HCEC 1CT (cell line): ENCODE measurements around the gene MRPL41.
"Not testable (repeated sequence)": the region's sequence is repeated elsewhere in the genome, so short reads cannot be mapped to it uniquely, and the experiment has no call there.

Experiments
- DNase-seq: peaks from one replicate; pipeline ENCODE4 v3.0.0-alpha.2; 2017

MRPL41 gene

DNA sequence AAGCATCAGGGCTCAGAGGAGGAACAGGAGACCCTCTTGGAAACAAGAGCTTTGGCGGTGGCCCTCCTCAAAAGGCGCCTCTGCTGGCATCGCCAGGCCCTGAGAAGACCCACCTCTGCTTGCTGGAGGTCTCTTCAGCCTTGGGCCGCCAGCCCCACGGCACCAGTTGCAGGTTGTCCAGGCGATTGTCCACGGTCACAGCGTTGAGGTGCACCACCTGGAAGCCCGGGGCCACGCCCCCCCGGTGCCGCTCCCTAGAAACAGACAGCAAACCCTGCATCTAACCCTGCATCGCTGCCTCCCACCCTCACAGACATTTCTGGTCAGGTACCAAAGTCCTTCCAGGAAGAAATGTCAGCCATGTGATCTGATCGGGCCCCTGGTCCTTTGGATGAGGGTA lies 35.2 kb downstream of the MRPL41 start:
- no peak for DNase-seq

DNA sequence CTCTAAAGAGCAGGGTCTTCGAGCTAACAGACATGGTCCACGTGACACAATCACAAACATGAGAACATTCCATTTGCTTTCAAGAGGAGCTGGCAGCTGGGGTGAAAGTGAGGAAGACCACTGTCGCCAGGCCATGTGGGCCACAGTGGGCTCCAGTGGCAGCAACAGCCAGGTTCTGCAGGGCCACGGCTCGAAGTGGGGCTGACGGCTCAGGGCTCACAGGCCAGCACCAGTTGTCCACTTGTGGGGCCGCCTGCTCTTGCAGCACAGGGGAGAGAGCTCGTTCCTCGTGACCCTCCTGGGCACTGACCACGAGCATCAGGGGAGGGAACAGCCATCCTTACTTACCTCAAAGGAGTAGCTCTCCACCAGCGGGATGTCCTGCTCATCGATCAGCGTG lies 36.6 kb downstream of the MRPL41 start:
- DNase-seq = no peak

DNA sequence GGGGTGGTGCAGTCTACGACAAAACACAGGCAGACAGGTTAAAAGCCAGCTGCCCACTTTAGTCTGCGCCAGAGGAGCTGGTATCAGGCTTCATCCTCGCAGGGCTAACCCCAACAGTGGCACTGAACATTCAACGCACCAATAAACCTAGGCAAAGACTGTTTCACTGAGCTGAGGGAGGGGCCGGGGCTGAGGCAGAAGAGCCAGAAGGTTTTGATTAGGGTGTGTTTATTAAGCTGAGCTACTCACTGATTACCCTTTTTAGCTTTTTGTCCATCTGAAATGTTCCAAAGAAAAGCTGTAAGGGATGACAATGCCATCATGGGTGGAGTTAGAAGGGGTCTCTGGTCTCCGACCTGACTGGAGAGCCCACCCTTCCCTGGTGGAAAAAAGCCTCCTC lies 37.2 kb downstream of the MRPL41 start:
- no peak for DNase-seq

DNA sequence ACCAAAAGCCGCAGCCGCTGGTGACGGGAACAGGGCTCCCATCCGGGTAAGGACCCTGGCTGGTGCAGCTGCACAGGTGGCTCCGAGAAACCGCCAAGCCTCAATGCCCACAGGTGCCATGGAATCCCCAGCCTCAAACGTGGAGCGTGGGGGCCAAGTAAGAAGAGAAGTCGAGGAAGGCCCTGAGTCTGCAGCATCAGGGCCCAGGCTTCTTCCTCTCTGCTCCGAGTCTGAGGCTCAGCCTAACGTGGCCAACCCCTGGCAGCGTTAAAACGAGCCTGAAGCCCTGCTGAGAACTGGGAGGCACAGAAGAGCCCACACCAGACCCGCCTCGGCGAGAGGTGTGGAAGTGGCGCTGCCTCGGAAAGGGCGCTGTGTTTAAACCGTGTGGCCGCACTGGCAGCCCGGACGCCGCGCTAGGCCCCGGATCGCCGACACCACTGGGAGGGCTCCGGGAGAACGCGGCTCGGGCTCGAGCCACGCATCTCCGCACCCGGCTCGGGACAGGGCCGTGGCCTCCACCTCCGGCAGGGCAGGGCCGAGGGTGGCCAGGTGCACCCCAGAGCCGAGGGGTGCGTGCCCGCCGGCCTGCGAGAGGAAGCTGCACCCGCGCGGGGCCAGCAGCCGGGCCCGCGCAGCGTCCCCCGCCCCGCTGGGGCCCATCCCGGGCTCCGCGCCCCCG lies 37.9 kb downstream of the MRPL41 start:
- no peak for DNase-seq

DNA sequence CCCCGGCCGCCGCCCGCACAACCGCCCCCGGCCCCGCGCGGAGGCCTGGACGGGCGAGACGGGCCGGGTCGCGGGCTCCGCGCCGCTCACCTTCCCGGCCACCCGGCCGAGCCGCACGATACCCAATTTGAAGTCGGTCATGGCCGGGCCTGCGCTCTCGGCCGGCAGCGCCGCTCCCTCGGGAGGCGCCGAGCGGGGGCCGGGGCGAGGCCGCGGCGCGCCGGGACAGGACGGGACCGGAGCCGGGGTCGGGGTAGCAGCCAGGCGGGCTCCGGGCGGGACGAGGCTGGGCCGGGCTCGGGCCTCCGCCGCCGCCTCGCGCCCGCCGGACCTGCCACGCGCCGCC lies 38.4 kb downstream of the MRPL41 start:
- DNase-seq = no peak

DNA sequence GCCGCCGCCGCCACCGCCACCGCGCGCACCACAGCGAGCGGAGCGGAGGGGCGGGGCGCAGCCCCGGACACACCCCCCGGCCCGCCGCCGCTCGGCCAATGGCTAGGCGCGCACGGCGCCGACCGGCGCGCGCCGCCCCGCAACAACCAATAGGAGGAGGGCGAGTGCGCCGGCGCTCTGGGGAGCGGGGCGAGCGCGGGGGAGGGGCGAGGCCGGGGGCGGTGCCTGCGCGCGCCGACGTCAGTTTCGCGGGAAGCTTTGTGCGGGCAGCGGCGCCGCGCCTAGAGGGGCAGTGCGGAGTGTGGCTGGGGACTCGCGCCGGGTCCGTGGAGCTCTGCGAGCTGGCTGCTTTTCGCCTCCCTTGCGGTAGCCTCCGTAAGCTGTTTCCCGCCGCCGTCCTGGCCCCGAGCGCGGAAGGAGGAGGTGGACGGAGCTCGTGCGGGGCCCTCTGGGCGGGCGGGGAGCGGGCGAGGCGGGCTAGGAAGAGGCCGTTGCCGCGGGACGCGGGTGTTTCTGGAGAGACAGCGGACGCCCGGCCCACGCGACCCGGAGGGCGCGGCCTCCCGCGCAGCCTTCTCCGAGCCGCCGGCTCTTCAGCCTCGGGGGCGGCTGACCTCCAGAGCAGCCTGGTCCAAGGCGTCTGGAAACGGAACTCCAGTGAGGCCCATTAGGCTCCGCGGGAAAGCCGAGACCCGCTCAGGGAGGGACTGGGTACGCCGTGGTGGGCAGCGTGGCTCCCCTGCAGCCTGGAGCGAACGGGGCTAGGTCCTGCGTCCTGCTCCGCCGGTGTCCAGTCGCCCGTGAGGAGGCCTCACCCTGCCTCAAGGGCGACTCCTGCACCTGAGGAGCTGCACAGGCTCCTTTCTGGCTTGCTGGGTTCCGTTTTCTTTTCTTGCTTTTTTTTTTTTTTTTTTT lies 39.0 kb downstream of the MRPL41 start, which contains the start of gene ZMYND19:
TSS of gene ZMYND19 (minus strand) at position 44 of the 915 bp plus-strand sequence. CDS start 249 bp downstream, outside the sequence.
- DNase-seq = peak; percentile 89

DNA sequence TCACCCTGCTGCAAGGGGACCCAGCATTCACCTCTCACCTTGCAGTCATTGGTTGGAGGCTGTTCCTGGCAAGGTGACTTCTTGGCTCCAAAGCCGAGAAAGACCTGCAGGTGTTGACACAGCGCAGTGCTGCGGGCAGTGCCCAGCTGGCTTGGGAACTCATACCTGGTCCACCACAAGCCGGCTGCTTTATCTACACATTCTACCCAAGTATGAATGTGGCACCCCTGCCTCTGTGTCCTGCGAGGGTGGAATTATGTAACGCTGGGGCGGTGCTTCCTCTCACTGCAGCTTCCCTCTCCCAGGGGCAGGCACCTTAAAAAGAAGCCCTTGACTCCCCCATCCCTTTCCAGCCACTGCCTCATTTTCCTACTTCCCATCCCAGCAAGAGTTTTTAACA lies 41.1 kb downstream of the MRPL41 start:
- DNase-seq = no peak

DNA sequence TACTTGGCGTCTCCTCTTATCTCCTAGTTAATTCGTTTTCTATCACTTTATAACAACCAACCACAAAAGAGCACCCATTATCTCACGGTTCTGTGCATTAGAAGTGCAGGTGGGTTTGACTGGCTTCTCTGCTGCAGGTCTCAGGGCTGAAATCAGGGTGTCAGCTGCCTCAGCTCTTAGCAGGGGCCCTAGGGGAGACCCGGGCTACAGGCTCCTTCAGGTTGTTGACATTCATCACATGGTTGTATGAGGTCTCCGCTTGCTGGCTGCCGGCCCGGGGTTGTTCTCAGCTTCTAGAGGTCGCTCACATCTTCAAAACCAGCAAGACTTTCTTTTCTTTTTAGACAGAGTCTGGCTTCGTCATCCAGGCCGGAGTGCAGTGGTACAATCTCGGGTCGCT lies 41.5 kb downstream of the MRPL41 start:
- no peak for DNase-seq

DNA sequence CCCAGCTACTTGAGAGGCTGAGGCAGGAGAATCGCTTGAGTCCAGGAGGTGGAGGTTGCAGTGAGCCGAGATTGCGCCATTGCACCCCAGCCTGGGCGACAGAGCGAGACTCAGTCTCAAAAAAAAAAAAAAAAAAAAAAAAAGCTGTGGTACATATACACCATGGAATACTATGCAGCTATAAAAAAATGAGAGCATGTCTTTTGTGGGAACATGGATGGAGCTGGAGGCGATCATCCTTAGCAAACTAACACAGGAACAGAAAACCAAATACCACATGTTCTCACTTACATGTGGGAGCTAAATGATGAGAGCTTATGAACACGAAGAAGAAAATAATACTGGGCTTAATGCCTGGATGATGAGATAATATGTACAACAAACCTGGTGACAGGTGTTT lies 44.9 kb downstream of the MRPL41 start:
- DNase-seq = not testable (repeated sequence)

DNA sequence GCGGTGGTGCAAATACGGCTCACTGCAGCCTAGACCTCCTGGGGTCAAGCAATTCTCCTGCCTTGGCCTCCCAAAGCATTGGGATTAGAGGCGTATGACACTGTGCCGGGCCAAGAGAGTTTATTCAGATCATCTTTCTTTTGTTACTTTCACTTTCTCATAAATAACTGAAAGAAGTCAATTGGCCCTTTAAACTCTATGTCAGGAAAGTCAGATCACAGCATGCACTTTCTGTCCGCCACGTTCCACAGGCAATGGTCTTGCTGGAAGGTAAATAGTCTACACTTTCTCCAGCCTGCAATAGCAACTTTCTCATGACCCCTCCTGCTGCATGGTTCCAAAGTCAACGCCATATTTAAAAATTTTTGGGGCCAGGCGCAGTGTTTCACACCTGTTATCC lies 47.3 kb downstream of the MRPL41 start:
- no peak for DNase-seq
